Measurements from ENCODE around the gene EDRF1.

GRCh38 chr10:125797424-125797823 lies 77.9 kb downstream of the EDRF1 start:
- TF ChIP-seq POLR2AphosphoS5 (IDR thresholded peaks at IDR 0.05), result no peak
- TF ChIP-seq, protein P1, sequence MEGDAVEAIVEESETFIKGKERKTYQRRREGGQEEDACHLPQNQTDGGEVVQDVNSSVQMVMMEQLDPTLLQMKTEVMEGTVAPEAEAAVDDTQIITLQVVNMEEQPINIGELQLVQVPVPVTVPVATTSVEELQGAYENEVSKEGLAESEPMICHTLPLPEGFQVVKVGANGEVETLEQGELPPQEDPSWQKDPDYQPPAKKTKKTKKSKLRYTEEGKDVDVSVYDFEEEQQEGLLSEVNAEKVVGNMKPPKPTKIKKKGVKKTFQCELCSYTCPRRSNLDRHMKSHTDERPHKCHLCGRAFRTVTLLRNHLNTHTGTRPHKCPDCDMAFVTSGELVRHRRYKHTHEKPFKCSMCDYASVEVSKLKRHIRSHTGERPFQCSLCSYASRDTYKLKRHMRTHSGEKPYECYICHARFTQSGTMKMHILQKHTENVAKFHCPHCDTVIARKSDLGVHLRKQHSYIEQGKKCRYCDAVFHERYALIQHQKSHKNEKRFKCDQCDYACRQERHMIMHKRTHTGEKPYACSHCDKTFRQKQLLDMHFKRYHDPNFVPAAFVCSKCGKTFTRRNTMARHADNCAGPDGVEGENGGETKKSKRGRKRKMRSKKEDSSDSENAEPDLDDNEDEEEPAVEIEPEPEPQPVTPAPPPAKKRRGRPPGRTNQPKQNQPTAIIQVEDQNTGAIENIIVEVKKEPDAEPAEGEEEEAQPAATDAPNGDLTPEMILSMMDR (IDR thresholded peaks at IDR 0.05), result no peak
- TF ChIP-seq POLR2A (IDR thresholded peaks at IDR 0.05), result no peak

All from upper lobe of left lung (tissue), 4 donors.